Neural crest cell (in vitro differentiated cells): ENCODE data around the gene KLRF1. TPM values are rescaled to one million over a fixed set of nuclear protein-coding genes. Genes with fewer than 3 reads are reported as not detected.

Experiments used
- DNase-seq: peaks from one replicate; pipeline ENCODE4 v3.0.0; 2021; ENCODE audit warnings: low read depth, mixed read lengths, low spot score
- H3K27ac Mint-ChIP-seq: one replicate; pipeline ENCODE4 v1.8.0; 2021; ENCODE audit warnings: mild to moderate bottlenecking, mixed read lengths; ENCODE audit not compliant: unreplicated experiment
- H3K27me3 Mint-ChIP-seq: 2 replicates; pipeline ENCODE4 v1.8.0; 2021; ENCODE audit warnings: low read depth, mild to moderate bottlenecking, mixed read lengths
- H3K36me3 Mint-ChIP-seq: 2 replicates; pipeline ENCODE4 v1.8.0; 2021; ENCODE audit warnings: low read depth, mild to moderate bottlenecking, mixed read lengths
- H3K4me1 Mint-ChIP-seq: 2 replicates; pipeline ENCODE4 v1.8.0; 2021; ENCODE audit warnings: mixed read lengths
- H3K4me3 Mint-ChIP-seq: one replicate; pipeline ENCODE4 v1.8.0; 2021; ENCODE audit warnings: mild to moderate bottlenecking, mixed read lengths
- H3K9me3 Mint-ChIP-seq: 2 replicates; pipeline ENCODE4 v1.8.0; 2021; ENCODE audit warnings: mixed read lengths
- total RNA-seq: library from RNA; stranded (reverse); gene quantifications from 2 replicates; pipeline ENCODE4 v1.2.1, GENCODE V29; 2021
- TF ChIP-seq, protein P1 (sequence below): fragments of 200-600 bp; sonication (generic); conservative IDR thresholded peaks from 2 replicates; pipeline ENCODE4 v1.5.0; 2021; ENCODE audit warnings: antibody characterized with exemption, mild to moderate bottlenecking

The KLRF1 gene
- total RNA-seq, 1 donor from 2014 or later: not detected

DNA sequence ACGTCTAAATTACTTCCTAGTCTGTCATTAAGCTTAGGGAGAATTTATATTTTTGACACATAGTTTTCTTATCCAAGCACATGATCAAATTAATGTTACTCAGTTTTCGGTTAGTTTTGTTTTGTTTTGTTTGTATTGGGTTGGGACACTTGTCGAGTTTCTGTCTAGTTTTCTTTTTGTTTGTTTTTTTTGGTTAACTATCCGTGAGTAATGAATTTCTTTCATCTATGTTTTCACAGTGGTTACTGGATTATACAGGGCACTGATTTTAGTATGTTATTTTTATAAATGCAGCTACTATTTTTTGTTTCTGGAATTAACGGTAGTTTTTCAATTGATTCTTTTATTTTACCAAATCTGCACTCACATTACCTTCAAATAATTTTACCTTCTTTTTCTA, 2.7 kb downstream of the KLRF1 start:
- no peak overlapping the region for H3K27ac Mint-ChIP-seq
- H3K36me3 Mint-ChIP-seq: no peaks in the 10 kb centered on the region
- TF ChIP-seq, protein P1, sequence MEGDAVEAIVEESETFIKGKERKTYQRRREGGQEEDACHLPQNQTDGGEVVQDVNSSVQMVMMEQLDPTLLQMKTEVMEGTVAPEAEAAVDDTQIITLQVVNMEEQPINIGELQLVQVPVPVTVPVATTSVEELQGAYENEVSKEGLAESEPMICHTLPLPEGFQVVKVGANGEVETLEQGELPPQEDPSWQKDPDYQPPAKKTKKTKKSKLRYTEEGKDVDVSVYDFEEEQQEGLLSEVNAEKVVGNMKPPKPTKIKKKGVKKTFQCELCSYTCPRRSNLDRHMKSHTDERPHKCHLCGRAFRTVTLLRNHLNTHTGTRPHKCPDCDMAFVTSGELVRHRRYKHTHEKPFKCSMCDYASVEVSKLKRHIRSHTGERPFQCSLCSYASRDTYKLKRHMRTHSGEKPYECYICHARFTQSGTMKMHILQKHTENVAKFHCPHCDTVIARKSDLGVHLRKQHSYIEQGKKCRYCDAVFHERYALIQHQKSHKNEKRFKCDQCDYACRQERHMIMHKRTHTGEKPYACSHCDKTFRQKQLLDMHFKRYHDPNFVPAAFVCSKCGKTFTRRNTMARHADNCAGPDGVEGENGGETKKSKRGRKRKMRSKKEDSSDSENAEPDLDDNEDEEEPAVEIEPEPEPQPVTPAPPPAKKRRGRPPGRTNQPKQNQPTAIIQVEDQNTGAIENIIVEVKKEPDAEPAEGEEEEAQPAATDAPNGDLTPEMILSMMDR: no peak
- H3K4me3 Mint-ChIP-seq: no peak overlapping the region
- peaks cover 4% of the 10 kb centered on the region for H3K27me3 Mint-ChIP-seq
- no peaks in the 10 kb centered on the region for H3K4me1 Mint-ChIP-seq
- no peaks in the 10 kb centered on the region for H3K9me3 Mint-ChIP-seq
- no peak for DNase-seq

DNA sequence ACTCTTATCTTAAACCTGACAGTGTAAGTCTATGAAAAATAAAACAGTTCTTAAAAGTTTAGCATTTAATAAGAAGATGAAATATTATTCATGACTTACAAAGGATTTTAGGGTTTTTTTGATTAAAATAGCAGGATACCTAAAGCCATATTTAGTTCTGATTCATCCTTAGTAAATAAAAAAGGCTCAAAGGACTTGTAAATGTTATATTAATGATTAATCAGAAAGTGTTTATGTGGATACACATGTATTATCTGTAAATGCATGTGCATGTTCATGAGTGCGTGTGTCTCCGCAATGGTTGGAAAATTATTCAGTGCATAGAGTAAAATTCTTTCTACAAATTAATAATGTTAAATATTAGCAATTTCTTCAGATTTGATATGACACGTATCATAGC, 4.4 kb downstream of the KLRF1 start:
- TF ChIP-seq, protein P1: no peak
- no peaks in the 10 kb centered on the region for H3K36me3 Mint-ChIP-seq
- no peak overlapping the region for H3K4me3 Mint-ChIP-seq
- H3K27me3 Mint-ChIP-seq: no peaks in the 10 kb centered on the region
- no peak overlapping the region for H3K27ac Mint-ChIP-seq
- H3K9me3 Mint-ChIP-seq: no peaks in the 10 kb centered on the region
- no peaks in the 10 kb centered on the region for H3K4me1 Mint-ChIP-seq
- no peak for DNase-seq

DNA sequence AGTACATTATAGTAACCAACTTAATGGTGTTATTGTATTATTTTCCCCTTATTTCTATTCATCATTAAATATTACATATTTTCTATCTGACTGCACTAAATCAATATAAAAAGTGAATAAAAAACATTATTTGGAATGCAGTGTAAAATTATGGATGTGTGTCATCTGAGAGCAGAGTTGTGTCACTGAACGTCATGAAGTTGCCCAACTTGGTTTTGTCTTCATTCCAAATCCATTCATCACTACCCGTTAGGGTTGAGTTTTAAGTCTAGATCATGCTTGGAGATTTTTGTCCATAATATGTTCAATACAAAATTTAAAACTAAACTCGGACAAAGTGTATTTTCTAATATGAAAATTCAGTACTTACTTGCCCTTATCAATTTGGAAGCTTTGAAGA, 16.1 kb downstream of the KLRF1 start:
- H3K4me3 Mint-ChIP-seq: no peak overlapping the region
- H3K27ac Mint-ChIP-seq: no peak overlapping the region
- TF ChIP-seq, protein P1: no peak
- H3K36me3 Mint-ChIP-seq: no peaks in the 10 kb centered on the region
- no peaks in the 10 kb centered on the region for H3K4me1 Mint-ChIP-seq
- DNase-seq: no peak
- H3K27me3 Mint-ChIP-seq: peaks cover 17% of the 10 kb centered on the region
- peaks cover 11% of the 10 kb centered on the region for H3K9me3 Mint-ChIP-seq

DNA sequence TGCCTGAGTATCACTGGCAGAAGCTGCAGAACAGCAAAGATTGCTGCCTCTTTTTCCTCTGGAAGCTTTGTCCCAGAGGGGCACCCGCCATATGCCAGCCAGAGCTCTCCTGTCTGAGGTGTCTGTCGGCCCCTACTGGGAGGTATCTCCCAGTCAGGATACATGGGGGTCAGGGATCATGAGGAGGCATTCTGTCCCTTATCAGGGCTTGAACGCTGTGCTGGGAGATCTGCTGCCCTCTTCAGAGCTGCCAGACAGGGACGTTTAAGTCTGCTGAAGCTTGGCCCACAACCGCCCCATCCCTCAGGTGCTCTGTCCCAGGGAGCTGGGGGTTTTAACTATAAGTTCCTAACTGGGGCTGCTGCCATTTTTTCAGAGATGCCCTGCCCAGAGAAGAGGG, 21.6 kb downstream of the KLRF1 start:
- H3K4me1 Mint-ChIP-seq: no peaks in the 10 kb centered on the region
- TF ChIP-seq, protein P1: no peak
- no peak for DNase-seq
- H3K36me3 Mint-ChIP-seq: no peaks in the 10 kb centered on the region
- peaks cover 17% of the 10 kb centered on the region for H3K27me3 Mint-ChIP-seq
- H3K9me3 Mint-ChIP-seq: peaks cover 11% of the 10 kb centered on the region
- no peak overlapping the region for H3K4me3 Mint-ChIP-seq
- no peak overlapping the region for H3K27ac Mint-ChIP-seq

DNA sequence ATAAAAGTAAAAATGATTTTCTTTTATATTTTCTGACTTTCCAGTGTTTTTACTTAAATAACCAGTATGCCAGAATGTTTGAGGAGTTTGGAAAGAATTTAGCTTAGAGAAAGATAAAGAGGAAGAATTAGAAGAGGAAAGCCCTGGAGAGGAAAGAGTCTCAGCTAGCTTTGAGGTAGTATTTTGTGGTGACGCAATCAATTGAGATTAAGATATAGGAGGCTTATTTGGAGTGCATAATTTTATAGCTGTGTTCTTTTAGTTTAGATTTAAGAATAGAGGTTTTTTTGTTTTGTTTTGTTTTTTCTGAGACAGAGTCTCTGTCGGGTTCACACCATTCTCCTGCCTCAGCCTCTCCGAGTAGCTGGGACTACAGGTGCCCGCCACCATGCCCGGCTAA, 23.8 kb downstream of the KLRF1 start:
- no peaks in the 10 kb centered on the region for H3K4me1 Mint-ChIP-seq
- TF ChIP-seq, protein P1: no peak
- H3K4me3 Mint-ChIP-seq: no peak overlapping the region
- DNase-seq: no peak
- peaks cover 11% of the 10 kb centered on the region for H3K9me3 Mint-ChIP-seq
- peaks cover 10% of the 10 kb centered on the region for H3K27me3 Mint-ChIP-seq
- no peak overlapping the region for H3K27ac Mint-ChIP-seq
- no peaks in the 10 kb centered on the region for H3K36me3 Mint-ChIP-seq

DNA sequence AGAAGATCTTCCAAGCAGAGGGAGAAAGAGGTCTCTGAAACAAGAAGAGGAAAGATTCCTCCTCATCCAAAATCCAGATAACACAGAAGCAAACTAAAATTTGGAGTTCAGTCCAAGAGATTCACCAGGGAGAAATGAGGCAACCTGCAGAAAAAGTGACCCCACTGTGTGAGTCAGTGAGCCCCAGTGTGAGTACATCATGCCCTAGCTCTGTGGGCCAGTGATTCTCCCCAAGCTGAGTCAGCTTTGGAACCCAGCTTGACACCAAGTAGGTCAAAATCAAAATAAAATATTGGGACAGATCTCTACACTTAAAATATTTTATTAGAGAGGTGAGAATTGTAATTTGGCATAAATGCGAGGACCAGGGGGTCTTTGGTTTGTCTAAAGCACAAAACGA, 24.6 kb downstream of the KLRF1 start:
- no peak overlapping the region for H3K27ac Mint-ChIP-seq
- no peak overlapping the region for H3K4me3 Mint-ChIP-seq
- peaks cover 4% of the 10 kb centered on the region for H3K9me3 Mint-ChIP-seq
- H3K36me3 Mint-ChIP-seq: no peaks in the 10 kb centered on the region
- TF ChIP-seq, protein P1: no peak
- H3K27me3 Mint-ChIP-seq: peaks cover 3% of the 10 kb centered on the region
- no peak for DNase-seq
- H3K4me1 Mint-ChIP-seq: no peaks in the 10 kb centered on the region
